HG02678 (cell line): ENCODE data around the gene STK32C.
"Not testable (repeated sequence)": the region's sequence is repeated elsewhere in the genome, so short reads cannot be mapped to it uniquely, and the experiment has no call there.

Source experiments
- ATAC-seq: cut with Tn5 transposase; IDR thresholded peaks from one replicate; pipeline ENCODE4 v1.9.1; 2021; ENCODE audit warnings: mild to moderate bottlenecking, moderate library complexity; ENCODE audit not compliant: unreplicated experiment

The STK32C gene

GRCh38 chr10:132160834-132161622 lies 146.7 kb downstream of the STK32C start:
- not testable (repeated sequence) for ATAC-seq

DNA sequence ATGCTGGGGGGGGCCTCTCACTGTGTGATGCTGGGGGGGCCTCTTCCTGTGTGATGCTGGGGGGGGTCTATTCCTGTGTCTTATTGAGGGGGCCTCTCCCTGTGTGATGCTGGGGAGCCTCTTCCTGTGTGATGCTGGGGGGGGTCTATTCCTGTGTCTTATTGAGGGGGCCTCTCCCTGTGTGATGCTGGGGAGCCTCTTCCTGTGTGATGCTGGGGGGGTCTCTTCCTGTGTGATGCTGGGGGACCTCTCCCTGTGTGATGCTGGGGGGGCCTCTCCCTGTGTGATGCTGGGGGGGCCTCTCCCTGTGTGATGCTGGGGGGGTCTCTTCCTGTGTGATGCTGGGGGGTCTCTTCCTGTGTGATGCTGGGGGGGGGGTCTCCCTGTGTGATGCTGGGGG lies 147.5 kb downstream of the STK32C start:
- not testable (repeated sequence) for ATAC-seq

DNA sequence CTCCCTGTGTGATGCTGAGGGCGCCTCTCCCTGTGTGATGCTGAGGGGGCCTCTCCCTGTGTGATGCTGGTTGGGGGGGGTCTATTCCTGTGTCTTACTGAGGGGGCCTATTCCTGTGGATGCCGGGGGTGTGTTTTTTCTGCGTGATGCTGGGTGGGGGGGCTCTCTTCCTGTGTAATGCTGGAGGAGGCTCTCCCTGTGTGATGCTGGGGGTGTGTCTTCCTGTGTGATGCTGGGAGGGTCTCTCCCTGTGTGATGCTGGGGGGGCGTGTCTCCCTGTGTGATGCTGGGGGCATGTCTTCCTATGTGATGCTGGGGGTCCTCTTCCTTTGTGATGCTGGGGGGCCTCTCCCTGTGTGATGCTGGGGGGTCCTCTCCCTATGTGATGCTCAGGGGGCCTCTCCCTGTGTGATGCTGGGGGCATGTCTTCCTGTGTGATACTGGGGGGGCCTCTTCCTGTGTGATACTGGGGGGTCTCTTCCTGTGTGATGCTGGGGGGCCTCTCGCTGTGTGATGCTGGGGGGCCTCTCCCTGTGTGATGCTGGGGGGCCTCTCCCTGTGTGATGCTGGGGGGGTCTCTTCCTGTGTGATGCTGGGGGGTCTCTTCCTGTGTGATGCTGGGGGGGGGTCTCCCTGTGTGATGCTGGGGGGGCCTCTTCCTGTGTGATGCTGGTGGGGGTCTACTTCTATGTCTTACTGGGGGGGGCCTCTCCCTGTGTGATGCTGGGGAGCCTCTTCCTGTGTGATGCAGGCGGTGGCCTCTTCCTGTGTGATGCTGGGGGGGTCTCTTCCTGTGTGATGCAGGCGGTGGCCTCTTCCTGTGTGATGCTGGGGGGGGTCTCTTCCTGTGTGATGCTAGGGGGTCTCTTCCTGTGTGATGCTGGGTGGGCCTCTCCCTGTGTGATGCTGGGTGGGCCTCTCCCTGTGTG lies 148.2 kb downstream of the STK32C start:
- not testable (repeated sequence) for ATAC-seq

GRCh38 chr10:132158823-132159222 lies 148.9 kb downstream of the STK32C start:
- no peak for ATAC-seq

DNA sequence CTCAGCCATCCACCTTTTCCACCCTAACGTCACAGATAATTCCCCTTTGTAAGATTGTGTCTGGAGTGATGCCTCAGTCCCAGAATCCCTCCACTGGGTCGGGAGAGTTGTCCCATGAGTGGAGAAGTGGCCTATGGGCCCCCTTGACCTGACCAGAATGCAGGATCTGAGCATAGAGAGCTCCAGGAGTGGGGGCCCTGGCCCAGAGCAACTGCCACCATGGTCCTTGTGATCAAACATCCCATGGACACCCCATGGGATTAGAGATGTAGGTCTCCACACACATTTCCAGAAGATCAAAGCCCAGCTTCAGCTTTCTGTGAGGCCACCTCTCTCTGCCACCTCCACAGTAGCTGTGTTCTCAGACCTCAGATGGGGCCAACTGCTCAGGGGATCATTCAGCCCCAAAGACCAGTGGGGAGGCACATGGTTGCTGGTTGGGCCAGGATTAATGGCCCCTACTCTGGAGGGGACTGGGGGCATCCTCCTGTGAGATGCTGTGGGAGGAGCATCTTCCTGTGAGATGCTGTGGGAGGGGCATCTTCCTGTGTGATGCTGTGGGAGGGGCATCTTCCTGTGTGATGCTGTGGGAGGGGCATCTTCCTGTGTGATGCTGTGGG lies 149.5 kb downstream of the STK32C start:
- no peak for ATAC-seq
